Adrenal gland (tissue), 12 donors: Measurements from ENCODE around the gene GATA6. TPM values are rescaled to one million over a fixed set of nuclear protein-coding genes. Genes with fewer than 3 reads are reported as not detected.

Source experiments
- DNase-seq, 7 donors: peaks; one replicate each; pipeline ENCODE4 v3.0.0-alpha.2; 2019 to 2020
- H3K27ac ChIP-seq, 5 donors: fragments of 200-600 bp; sonication (generic) in 4 of 5; 1 replicate in 3 of 5; 2 replicates in 2 of 5; pipeline versions ENCODE4 v1.5.1 to v1.8.0; 2016 to 2020; ENCODE audit warnings: mild to moderate bottlenecking in 1 of 5
- H3K27me3 ChIP-seq: fragments of 200-600 bp; 2 replicates; pipeline ENCODE4 v1.8.0; 2021
- H3K36me3 ChIP-seq, 2 donors: fragments of 200-600 bp; replicated peaks in 1 of 2; 1 replicate in 1 of 2; 2 replicates in 1 of 2; pipeline versions ENCODE4 v1.5.1 to v1.8.0; 2018 to 2022
- H3K4me1 ChIP-seq, 2 donors: fragments of 200-600 bp; replicated peaks in 1 of 2; 1 replicate in 1 of 2; 2 replicates in 1 of 2; pipeline versions ENCODE4 v1.5.1 to v1.8.0; 2018 to 2021
- H3K4me3 ChIP-seq, 4 donors: fragments of 200-600 bp; sonication (generic) in 3 of 4; one replicate each; pipeline ENCODE4 v1.5.1; 2016 to 2018
- H3K9me3 ChIP-seq, 3 donors: fragments of 200-600 bp; sonication (generic) in 1 of 3; replicated peaks in 1 of 3; 1 replicate in 2 of 3; 2 replicates in 1 of 3; pipeline versions ENCODE4 v1.5.1 to v1.8.0; 2016 to 2021
- CTCF ChIP-seq, 6 experiments: fragments of 450-650 bp in 4 of 6; fragments of 200-600 bp in 2 of 6; sonication (generic) in 1 of 6; IDR thresholded peaks; 1 replicate in 5 of 6; 2 replicates in 1 of 6; pipeline versions ENCODE4 v1.5.1 to v1.8.0; 2016 to 2021; ENCODE audit warnings: antibody characterized with exemption in 6 of 6, mild to moderate bottlenecking in 2 of 6, moderate library complexity in 1 of 6
- POLR2A ChIP-seq, 2 donors: fragments of 450-650 bp; IDR thresholded peaks; one replicate each; pipeline ENCODE4 v1.6.1; 2017; ENCODE audit warnings: antibody characterized with exemption in 2 of 2, mild to moderate bottlenecking in 2 of 2, moderate library complexity in 1 of 2
- WGBS, 4 donors: extraction: QIAGEN DNeasy Blood & Tissue Kit in 2 of 4; methylation state at CpG; one replicate each; pipeline versions ENCODE4 v1.1.5 to v1.1.7; 2013 to 2017; 5-methylcytosine and 5-hydroxymethylcytosine counted together
- intact Hi-C, 2 donors: fragments of 100-400 bp; cut with DNase I; formaldehyde crosslinking; loops; one replicate each; pipeline versions ENCODE4 v1.14.1 to v1.15.0; 2022 to 2023
- polyA plus RNA-seq, 3 donors: library from polyadenylated mRNA; stranded (reverse); fragments of 200-250 nt in 2 of 3; fragments of 350-450 nt in 1 of 3; fragmentation: Illumina TruSeq in 1 of 3; extraction: RNeasy Lipid Tissue Mini Kit (QIAGEN cat#74804) in 1 of 3; gene quantifications; one replicate each; pipeline ENCODE4 v1.2.3, GENCODE V29; 2013 to 2014
- total RNA-seq, 9 donors: library from RNA; depleted of rRNA in 4 of 9; stranded (reverse); fragments of >200 nt in 4 of 9; fragments of 120-200 nt in 1 of 9; fragmentation: NEBNext Ultra II Directional in 1 of 9; extraction: Animal tissue kit (Norgen Biotek cat#: 25700) in 1 of 9; gene quantifications; one replicate each; pipeline versions ENCODE4 v1.1.0 to v1.2.4, GENCODE V29; 2013 to 2023
- donor health status: healthy with polysubstance abuse.
- donor health status: Bipolar disorder and iron deficiency.
- donor health status: DM: yes; HTN: yes; CAD: no.
- donor health status: DM: no; HTN: no; CAD: no.
- donor health status: DM: no; HTN: no; CAD: no.
- donor health status: DM: yes; HTN: yes; CAD: no.

GATA6 gene
- total and polyA plus RNA-seq, 12 donors = 31.3 to 222 (median 135) TPM

DNA sequence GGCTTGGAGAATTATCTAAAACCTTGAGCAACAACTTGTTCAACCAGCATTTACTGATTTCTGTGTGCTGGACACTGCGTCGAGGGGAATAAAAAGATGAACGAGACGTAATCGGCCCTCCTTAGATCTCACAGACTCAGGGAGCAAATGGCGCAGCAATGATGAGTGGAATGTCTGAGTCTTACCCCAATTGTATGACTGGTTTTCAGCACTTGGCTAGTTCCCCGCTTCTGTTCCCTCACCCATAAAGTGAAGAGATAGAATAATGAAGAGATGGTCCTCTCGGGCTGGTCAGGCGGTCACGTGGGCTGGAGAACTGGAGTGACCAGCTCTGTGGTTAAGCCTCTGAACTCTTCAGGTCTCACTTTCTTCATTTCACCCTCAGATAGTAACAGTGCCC, 17.3 kb upstream of the GATA6 start:
- 90 to 96% (median 92%) methylated on average over 10 of the region's 10 CpGs for WGBS, 4 donors
- intact Hi-C loops = no loop called here

DNA sequence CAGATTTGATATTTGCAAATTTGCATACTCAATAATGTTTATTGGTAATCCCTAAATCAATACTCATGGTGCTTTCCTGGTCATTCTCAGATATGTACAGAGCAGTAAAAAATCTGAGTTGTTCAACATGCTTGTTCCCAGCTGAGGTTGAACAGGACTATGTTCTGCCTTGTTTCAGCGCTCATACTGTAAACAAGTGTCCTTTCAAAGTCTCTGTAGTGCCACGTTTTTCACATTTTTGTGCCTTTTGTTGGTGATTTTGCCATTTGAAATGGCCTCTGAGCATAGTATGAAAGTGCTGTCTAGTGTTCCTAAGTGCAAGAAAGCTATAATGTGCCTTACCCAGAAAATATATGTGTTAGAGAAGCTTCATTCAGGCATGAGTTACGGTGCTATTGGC, 16.0 kb upstream of the GATA6 start:
- Histone ChIP-seq H3K9me3 (no peaks in the 10 kb centered on the region), H3K4me1 (no peaks in the 10 kb centered on the region), H3K36me3 (no peaks in the 10 kb centered on the region), H3K27ac (no peak overlapping the region), H3K27me3 (no peaks in the 10 kb centered on the region), H3K4me3 (no peak overlapping the region)
- DNase-seq = no peak
- WGBS, 4 donors = 83 to 95% (median 88%) methylated on average over 3 of the region's 3 CpGs
- TF ChIP-seq CTCF (IDR thresholded peaks at IDR 0.05) (no peak), POLR2A (IDR thresholded peaks at IDR 0.05) (no peak)
- intact Hi-C loops = no loop called here

More for the DNA sequence above, 17.3 kb upstream of the GATA6 start:
- Histone ChIP-seq H3K4me3 (no peak overlapping the region), H3K9me3 (no peaks in the 10 kb centered on the region), H3K27ac (no peak overlapping the region), H3K36me3 (no peaks in the 10 kb centered on the region), H3K4me1 (no peaks in the 10 kb centered on the region), H3K27me3 (no peaks in the 10 kb centered on the region)
- TF ChIP-seq CTCF (IDR thresholded peaks at IDR 0.05) (no peak), POLR2A (IDR thresholded peaks at IDR 0.05) (no peak)
- no peak for DNase-seq

DNA sequence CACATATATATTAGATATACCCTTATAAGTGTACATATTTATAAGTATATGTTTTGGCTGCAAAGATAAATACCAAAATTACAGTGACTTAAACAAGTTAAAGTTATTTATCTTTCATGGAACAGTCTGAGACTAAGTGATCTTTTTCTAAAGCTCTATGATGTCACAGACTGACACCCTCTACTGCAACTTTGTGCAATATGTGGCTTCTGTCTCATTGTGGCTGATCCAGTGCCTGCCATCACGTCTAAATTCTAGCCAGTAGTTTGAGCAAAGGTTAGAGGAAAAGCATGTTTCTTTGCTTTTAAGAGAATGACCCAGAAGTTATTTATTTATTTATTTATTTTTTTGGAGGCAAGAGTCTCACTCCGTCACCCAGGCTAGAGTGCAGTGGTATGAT, 13.8 kb upstream of the GATA6 start:
- Histone ChIP-seq H3K27ac (no peak overlapping the region), H3K4me1 (no peaks in the 10 kb centered on the region), H3K27me3 (no peaks in the 10 kb centered on the region), H3K9me3 (no peaks in the 10 kb centered on the region), H3K36me3 (no peaks in the 10 kb centered on the region), H3K4me3 (no peak overlapping the region)
- intact Hi-C loops = no loop called here
- DNase-seq = no peak
- TF ChIP-seq CTCF (IDR thresholded peaks at IDR 0.05) = no peak
- no peak for TF ChIP-seq POLR2A (IDR thresholded peaks at IDR 0.05)
- whole genome bisulfite sequencing, 4 donors = 68 to 87% (median 80%) methylated on average over 2 of the region's 2 CpGs

GRCh38 chr18:22159014-22159413, 10.4 kb upstream of the GATA6 start:
- Histone ChIP-seq H3K27me3 (no peaks in the 10 kb centered on the region), H3K9me3 (no peaks in the 10 kb centered on the region), H3K36me3 (no peaks in the 10 kb centered on the region), H3K4me1 (peaks cover 6 to 8% of the 10 kb centered on the region in 2 donors), H3K27ac (no peak overlapping the region), H3K4me3 (no peak overlapping the region)
- TF ChIP-seq POLR2A (IDR thresholded peaks at IDR 0.05) (no peak), CTCF (IDR thresholded peaks at IDR 0.05) (no peak)
- WGBS, 4 donors = 85 to 95% (median 93%) methylated on average over 2 of the region's 2 CpGs
- intact Hi-C loops = no loop called here
- no peak for DNase-seq
